ENCODE measurements around the gene DBH. TPM values are rescaled to one million over a fixed set of nuclear protein-coding genes. Genes with fewer than 3 reads are reported as not detected.

The DBH gene
- total RNA-seq, 3 donors from 2014 or later = not detected

DNA sequence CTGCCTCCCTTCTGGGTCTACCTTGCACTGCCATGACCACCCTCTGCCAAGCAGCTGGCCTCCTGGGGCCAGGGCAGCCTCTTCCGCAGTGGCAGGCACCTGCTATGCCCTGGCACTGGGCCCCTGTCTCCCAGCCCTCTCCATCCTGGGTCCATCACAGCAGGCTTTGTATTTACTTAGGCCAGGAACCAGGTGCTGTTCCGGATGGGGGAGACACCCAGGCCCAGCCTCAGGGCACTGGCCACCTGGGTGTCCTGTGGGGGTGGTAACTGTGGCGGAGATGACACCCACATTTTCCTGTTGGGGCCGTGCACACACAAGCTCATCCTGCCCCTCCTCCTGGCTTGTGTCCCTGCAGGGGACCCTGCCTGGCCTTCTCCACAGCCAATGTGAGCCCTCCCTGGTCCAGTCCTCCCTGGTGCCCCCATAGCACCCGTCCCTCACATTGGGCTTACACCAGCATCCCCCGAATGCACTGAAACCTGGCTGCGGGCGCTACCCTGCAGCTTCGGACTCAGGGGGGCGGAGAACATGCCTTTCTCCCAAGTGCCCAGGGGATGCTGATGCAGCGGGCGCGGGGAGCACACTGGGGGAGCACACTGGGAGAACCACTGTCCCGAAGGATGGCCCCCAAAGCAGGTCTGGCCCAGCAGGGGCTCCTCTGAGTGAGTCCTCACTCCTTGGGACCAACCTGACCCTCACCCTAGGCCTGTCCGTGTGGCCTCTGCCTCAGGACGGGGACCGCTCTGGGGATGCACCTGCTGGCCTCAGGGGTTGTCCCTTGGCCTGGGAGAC is 44.9 kb upstream of the DBH start:
- DNase-seq (no peak), ATAC-seq (no peak)
- intact Hi-C loops (cut with DNase I, micrococcal nuclease) = no loop called here
- H3K36me3 ChIP-seq (ENCODE audit: low read depth) = no peaks in the 10 kb centered on the region
- TF ChIP-seq, protein P1, sequence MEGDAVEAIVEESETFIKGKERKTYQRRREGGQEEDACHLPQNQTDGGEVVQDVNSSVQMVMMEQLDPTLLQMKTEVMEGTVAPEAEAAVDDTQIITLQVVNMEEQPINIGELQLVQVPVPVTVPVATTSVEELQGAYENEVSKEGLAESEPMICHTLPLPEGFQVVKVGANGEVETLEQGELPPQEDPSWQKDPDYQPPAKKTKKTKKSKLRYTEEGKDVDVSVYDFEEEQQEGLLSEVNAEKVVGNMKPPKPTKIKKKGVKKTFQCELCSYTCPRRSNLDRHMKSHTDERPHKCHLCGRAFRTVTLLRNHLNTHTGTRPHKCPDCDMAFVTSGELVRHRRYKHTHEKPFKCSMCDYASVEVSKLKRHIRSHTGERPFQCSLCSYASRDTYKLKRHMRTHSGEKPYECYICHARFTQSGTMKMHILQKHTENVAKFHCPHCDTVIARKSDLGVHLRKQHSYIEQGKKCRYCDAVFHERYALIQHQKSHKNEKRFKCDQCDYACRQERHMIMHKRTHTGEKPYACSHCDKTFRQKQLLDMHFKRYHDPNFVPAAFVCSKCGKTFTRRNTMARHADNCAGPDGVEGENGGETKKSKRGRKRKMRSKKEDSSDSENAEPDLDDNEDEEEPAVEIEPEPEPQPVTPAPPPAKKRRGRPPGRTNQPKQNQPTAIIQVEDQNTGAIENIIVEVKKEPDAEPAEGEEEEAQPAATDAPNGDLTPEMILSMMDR (IDR thresholded peaks at IDR 0.05) = no peak
- H3K4me1 ChIP-seq (ENCODE audit: low read depth) = no peaks in the 10 kb centered on the region
- peaks cover 1% of the 10 kb centered on the region for H3K9me3 ChIP-seq
- no peak overlapping the region for H3K4me3 ChIP-seq

- no peaks in the 10 kb centered on the region for H3K36me3 ChIP-seq (ENCODE audit: low read depth)
- intact Hi-C loops (cut with DNase I, micrococcal nuclease) = no loop called here
- TF ChIP-seq, protein P1 (IDR thresholded peaks at IDR 0.05) = no peak
- DNase-seq = no peak
- H3K4me1 ChIP-seq (ENCODE audit: low read depth) = no peaks in the 10 kb centered on the region
- H3K9me3 ChIP-seq = peaks cover 8% of the 10 kb centered on the region
- no peak overlapping the region for H3K4me3 ChIP-seq
- peak; percentile 52 for ATAC-seq
These were observed 44.2 kb upstream of the DBH start for GRCh38 chr9:133591985-133592384.

GRCh38 chr9:133592731-133593409 is 43.3 kb upstream of the DBH start:
- no peaks in the 10 kb centered on the region for H3K4me1 ChIP-seq (ENCODE audit: low read depth)
- H3K36me3 ChIP-seq (ENCODE audit: low read depth) = no peaks in the 10 kb centered on the region
- no peak overlapping the region for H3K4me3 ChIP-seq
- ATAC-seq (no peak), DNase-seq (no peak)
- H3K9me3 ChIP-seq = peaks cover 17% of the 10 kb centered on the region
- TF ChIP-seq, protein P1 (IDR thresholded peaks at IDR 0.05) = no peak
- intact Hi-C loops (cut with DNase I, micrococcal nuclease) = no loop called here

DNA sequence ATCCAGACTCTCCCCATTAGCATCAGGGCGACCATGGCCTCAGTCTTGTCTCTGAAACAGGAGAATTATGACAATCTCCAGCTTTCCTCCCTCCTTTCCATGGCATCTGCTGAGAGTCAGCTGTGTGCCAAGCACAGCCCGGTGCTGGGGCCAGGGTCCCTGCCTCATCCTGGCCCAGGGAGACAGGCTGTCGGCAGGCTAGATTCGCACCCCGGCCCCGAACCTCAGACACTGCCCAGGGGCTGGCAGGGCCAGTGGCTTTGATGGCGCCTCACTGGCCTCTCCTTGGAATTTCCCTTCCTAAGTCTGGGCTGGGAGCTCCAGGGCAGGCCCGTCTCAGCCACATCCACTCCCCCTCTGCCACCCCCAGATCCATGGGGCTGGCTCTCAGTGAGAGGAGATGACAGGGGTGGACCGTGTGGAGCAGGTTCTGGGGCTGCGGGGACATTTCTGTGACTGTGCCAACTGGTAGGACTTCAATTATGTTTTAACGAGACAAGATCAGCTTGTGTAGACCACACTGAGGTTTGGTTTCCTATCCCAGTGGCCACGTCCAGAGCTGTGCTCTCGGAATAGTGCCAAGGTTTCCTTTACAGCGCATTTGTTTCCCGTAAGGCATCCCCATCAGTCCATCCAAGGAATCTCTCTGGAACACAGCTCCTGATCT is 42.4 kb upstream of the DBH start:
- peaks cover 20% of the 10 kb centered on the region for H3K9me3 ChIP-seq
- DNase-seq (no peak), ATAC-seq (no peak)
- TF ChIP-seq, protein P1 (IDR thresholded peaks at IDR 0.05) = no peak
- H3K36me3 ChIP-seq (ENCODE audit: low read depth) = no peaks in the 10 kb centered on the region
- no peak overlapping the region for H3K4me3 ChIP-seq
- no peaks in the 10 kb centered on the region for H3K4me1 ChIP-seq (ENCODE audit: low read depth)
- intact Hi-C loops (cut with DNase I, micrococcal nuclease) = no loop called here

DNA sequence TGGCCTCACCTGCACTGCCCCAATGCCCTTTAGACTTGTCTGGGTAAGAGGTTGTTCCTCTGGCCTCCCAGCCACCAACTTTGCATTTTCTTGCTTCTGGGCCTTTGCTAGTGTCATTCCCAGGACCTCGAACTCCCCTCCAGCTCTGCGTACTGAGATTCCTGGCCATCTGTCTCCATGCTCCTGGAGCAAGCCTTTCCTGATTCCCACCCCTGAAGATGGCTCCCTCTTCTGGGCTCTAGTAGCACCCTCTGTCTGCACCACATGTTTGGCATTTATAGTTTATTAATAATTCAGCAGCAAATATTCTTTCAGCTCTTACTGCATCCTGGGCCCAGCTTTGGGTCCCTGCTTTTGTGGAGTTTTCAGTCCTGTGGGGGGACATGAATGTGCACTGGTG is 41.9 kb upstream of the DBH start:
- ATAC-seq = no peak
- Histone ChIP-seq H3K9me3 (peaks cover 20% of the 10 kb centered on the region), H3K4me1 (ENCODE audit: low read depth) (no peaks in the 10 kb centered on the region), H3K4me3 (no peak overlapping the region), H3K36me3 (ENCODE audit: low read depth) (no peaks in the 10 kb centered on the region)
- TF ChIP-seq, protein P1 (IDR thresholded peaks at IDR 0.05) = no peak
- no peak for DNase-seq
- intact Hi-C loops (cut with DNase I, micrococcal nuclease) = no loop called here

Data from mucosa of descending colon (tissue), 3 donors.